GM13976 (cell line): ENCODE results near the gene AGFG2.

Experiments used
- DNase-seq: peaks from one replicate; pipeline ENCODE4 v3.0.0; 2012; ENCODE audit warnings: low spot score
- in situ Hi-C: fragments of 300-500 bp; cut with MboI; formaldehyde crosslinking; loops from one replicate; pipeline ENCODE4 v1.12.0; 2022; ENCODE audit warnings: low sequenced_read_pairs, mixed read lengths, inconsistent platforms; ENCODE audit not compliant: unreplicated experiment
- TF ChIP-seq, protein P1 (sequence below): IDR thresholded peaks from 2 replicates; pipeline ENCODE4 v1.5.1; 2012; ENCODE audit warnings: borderline replicate concordance, mild to moderate bottlenecking; ENCODE audit not compliant: insufficient read depth; ENCODE audit errors: extremely low read depth, missing control alignments, control extremely low read depth

Gene AGFG2

DNA sequence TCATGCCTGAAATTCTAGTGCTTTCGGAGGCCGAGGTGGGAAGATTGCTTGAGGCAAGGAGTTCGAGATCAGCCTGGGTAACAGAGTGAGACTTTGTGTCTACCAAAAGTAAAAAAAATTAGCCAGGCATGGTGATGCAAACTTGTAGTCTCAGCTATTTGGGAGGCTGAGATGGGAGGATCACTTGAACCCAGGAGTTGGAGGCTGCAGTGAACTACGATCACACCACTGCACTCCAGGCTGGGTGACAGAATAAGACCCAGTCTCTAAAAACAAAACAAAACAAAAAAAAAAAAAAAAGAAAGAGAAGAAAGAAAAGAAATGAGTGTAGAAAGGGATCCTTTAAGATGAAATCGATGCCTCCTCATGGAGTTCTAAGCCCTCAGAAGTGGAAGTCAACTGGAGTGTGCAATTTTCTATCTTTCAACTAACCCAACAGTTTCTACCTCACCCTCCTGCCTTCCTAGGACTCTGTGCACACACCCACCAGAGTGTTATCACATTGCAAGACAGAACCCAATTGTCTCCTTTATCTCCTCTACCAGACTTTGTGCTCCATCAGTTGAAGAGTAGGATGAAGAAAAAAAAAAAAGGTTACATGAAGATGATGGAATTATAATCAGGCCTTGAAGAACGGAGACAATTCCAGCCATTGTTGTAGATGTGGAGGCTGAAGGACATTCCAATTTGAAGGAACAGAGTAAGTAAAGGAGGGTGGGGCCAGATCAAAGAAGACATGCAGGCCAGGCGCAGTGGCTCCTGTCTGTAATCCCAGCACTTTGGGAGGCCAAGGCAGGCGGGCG, 28.4 kb upstream of the AGFG2 start:
- DNase-seq: no peak
- TF ChIP-seq, protein P1, sequence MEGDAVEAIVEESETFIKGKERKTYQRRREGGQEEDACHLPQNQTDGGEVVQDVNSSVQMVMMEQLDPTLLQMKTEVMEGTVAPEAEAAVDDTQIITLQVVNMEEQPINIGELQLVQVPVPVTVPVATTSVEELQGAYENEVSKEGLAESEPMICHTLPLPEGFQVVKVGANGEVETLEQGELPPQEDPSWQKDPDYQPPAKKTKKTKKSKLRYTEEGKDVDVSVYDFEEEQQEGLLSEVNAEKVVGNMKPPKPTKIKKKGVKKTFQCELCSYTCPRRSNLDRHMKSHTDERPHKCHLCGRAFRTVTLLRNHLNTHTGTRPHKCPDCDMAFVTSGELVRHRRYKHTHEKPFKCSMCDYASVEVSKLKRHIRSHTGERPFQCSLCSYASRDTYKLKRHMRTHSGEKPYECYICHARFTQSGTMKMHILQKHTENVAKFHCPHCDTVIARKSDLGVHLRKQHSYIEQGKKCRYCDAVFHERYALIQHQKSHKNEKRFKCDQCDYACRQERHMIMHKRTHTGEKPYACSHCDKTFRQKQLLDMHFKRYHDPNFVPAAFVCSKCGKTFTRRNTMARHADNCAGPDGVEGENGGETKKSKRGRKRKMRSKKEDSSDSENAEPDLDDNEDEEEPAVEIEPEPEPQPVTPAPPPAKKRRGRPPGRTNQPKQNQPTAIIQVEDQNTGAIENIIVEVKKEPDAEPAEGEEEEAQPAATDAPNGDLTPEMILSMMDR: no peak
- in situ Hi-C loops: no loop called here

DNA sequence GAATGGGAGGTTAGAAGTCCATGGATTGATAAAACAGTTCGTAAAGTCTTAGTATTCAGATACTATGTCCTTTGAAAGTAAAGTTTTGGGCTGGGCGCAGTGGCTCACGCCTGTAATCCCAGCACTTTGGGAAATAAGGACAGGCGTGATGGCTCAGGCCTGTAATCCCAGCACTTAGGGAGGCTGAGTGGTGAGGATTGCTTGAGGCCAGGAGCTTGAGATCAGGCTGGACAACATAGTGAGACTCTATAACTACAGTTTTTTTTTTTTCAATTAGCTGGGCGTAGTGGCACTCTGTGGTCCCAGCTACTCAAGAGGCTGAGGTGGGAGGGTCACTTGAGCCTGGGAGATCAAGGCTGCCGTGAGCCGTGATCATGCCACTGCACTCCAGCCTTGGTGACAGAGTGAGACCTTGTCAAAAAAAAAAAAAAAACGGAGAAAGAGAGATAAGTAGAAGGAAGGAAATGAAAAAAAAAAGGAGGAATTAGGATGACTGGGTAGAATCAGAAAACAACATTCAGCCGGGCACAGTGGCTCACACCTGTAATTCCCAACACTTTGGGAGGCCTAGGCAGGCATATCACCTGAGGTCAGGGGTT, 25.7 kb upstream of the AGFG2 start:
- in situ Hi-C loops: no loop called here
- DNase-seq: no peak
- TF ChIP-seq, protein P1: no peak

DNA sequence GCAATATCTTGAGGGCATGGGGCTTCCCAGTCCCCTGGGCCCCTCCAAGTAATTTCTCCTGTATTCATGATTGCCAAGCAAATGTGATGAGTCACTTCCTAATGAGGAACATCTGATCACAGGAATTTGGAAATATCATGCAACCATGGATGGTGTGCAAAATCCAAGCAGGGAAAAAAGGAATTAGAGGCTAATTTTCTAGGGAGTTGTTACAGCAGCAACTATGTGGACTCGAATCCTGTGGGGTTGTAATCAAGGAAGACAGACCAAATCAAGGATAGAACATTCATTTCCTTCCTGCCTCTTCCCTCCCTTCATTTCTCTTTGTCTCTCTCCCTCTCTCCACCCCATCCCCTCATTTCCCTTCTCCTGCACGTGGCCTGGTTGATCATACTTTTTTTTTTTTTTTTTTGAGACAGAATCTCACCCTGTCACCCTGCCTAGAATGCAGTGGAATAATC, 23.9 kb upstream of the AGFG2 start:
- DNase-seq: no peak
- TF ChIP-seq, protein P1: no peak
- in situ Hi-C loops: no loop called here

DNA sequence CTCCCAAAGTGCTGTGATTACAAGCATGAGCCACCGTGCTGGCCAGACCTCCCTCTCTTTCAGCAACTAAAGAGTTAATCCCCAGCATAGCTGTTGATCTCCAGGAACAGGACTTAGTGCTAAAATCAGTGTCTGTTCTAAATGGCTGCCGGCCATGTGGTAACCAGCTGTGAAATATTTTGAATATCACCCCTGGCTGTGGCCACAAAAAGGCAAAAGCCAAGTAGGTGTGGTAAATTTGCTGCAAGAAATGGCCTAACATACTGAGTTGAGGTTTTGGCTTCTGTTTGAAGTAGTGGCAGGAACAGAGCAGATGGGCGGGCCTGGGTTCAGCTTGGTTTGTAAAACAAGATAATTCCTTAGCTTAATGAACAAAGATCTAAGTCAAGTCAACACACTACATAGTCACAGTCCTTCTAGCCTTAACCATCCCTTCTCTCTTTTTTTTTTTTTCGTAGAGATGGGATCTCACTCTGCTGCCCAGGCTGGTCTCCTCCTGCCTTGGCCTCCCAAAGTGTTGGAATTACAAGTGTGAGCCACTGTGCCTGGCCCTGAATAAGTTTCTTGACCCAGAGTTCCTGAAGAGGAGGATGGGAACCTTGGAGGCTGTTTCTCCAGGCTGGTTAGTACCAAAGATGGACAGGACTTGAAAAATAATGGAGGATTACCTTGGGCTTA, 22.7 kb upstream of the AGFG2 start:
- in situ Hi-C loops: no loop called here
- peak; percentile 56 for DNase-seq
- TF ChIP-seq, protein P1: no peak

- TF ChIP-seq, protein P1: no peak
- DNase-seq: no peak
- in situ Hi-C loops: no loop called here
These were observed 21.7 kb upstream of the AGFG2 start for GRCh38 chr7:100517305-100517704.

DNA sequence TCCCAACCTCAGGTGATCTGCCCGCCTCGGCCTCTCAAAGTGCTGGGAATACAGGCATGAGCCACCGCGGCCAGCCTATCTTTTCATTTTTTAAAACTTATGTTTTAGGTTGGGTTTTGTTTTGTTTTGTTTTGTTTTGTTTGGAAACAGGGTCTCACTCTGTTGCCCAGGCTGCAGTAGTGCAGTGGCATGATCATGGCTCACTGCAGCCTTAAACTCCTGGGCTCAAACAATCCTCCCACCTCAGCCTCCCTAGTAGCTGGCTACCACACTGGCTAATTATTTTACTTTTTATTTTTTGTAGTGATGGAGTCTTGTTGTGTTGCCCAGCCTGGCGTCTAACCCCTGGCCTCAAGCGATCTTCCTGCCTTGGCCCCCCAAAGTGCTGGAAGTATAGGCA, 19.4 kb upstream of the AGFG2 start:
- no peak for DNase-seq
- TF ChIP-seq, protein P1: no peak
- in situ Hi-C loops: no loop called here
